Esophagus (tissue), 2 donors: Measurements from ENCODE around the gene CSNK1D. TPM values are rescaled to one million over a fixed set of nuclear protein-coding genes. Genes with fewer than 3 reads are reported as not detected.

ENCODE experiments used
- H3K27ac ChIP-seq, 2 donors: one replicate each; pipeline ENCODE4 v1.5.1; 2013; ENCODE audit warnings: low read depth in 2 of 2, mild to moderate bottlenecking in 2 of 2, inconsistent platforms in 1 of 2, low read length in 1 of 2, moderate library complexity in 1 of 2
- H3K27me3 ChIP-seq, 2 donors: one replicate each; pipeline ENCODE4 v1.6.1; 2013; ENCODE audit warnings: low read length in 2 of 2, control low read depth in 1 of 2, mild to moderate bottlenecking in 1 of 2; ENCODE audit not compliant: insufficient read depth in 2 of 2, control insufficient read depth in 1 of 2
- H3K36me3 ChIP-seq, 2 donors: one replicate each; pipeline ENCODE4 v1.6.1; 2013; ENCODE audit warnings: low read length in 1 of 2; ENCODE audit not compliant: control insufficient read depth in 2 of 2, insufficient read depth in 2 of 2
- H3K4me1 ChIP-seq, 2 donors: one replicate each; pipeline ENCODE4 v1.6.1; 2013; ENCODE audit warnings: low read length in 1 of 2; ENCODE audit not compliant: control insufficient read depth in 2 of 2, insufficient read depth in 2 of 2
- H3K4me3 ChIP-seq, 2 donors: one replicate each; pipeline ENCODE4 v1.5.1; 2013; ENCODE audit warnings: low read length in 2 of 2, mild to moderate bottlenecking in 2 of 2, low read depth in 1 of 2, moderate library complexity in 1 of 2
- H3K9me3 ChIP-seq, 2 donors: one replicate each; pipeline ENCODE4 v1.6.1; 2013; ENCODE audit warnings: mild to moderate bottlenecking in 2 of 2, low read depth in 1 of 2, low read length in 1 of 2, moderate library complexity in 1 of 2; ENCODE audit not compliant: control insufficient read depth in 2 of 2, insufficient read depth in 1 of 2
- WGBS, 2 donors: extraction: QIAGEN DNeasy Blood & Tissue Kit; methylation state at CpG; one replicate each; pipeline ENCODE4 v1.1.7; 2013; 5-methylcytosine and 5-hydroxymethylcytosine counted together
- polyA plus RNA-seq, 2 donors: library from polyadenylated mRNA; stranded (reverse); fragments of 200-250 nt; gene quantifications; one replicate each; pipeline ENCODE4 v1.2.3, GENCODE V29; 2013
- donor health status: healthy with polysubstance abuse.
- donor health status: Bipolar disorder and iron deficiency.

CSNK1D gene
- polyA plus RNA-seq, 2 donors = 63.7 to 79.6 TPM

- Histone ChIP-seq H3K36me3 (no peaks in the 10 kb centered on the region), H3K4me3 (no peak overlapping the region), H3K9me3 (no peaks in the 10 kb centered on the region), H3K27ac (peak overlapping the region; percentile 55 to 91), H3K27me3 (no peaks in the 10 kb centered on the region), H3K4me1 (peaks cover 4 to 31% of the 10 kb centered on the region in 2 donors)
- WGBS, 2 donors = 79 to 84% methylated on average over 25 of the region's 25 CpGs
Observed at GRCh38 chr17:82282239-82283207, 9.0 kb upstream of the CSNK1D start.

GRCh38 chr17:82281502-82282238 lies 8.2 kb upstream of the CSNK1D start:
- H3K27ac ChIP-seq = peak overlapping the region; percentile 55 to 91
- no peaks in the 10 kb centered on the region for H3K9me3 ChIP-seq
- peaks cover 4 to 27% of the 10 kb centered on the region in 2 donors for H3K4me1 ChIP-seq
- peak overlapping the region in 1 of 2 donors; percentile 14 for H3K4me3 ChIP-seq
- no peaks in the 10 kb centered on the region for H3K27me3 ChIP-seq
- 52 to 58% methylated on average over 22 of the region's 22 CpGs for WGBS, 2 donors
- H3K36me3 ChIP-seq = no peaks in the 10 kb centered on the region

- WGBS, 2 donors = 63 to 72% methylated on average over 7 of the region's 7 CpGs
- H3K4me3 ChIP-seq = no peak overlapping the region
- H3K36me3 ChIP-seq = no peaks in the 10 kb centered on the region
- no peaks in the 10 kb centered on the region for H3K27me3 ChIP-seq
- H3K27ac ChIP-seq = no peak overlapping the region
- H3K9me3 ChIP-seq = no peaks in the 10 kb centered on the region
- H3K4me1 ChIP-seq = peaks cover 4 to 27% of the 10 kb centered on the region in 2 donors
Observed at GRCh38 chr17:82281076-82281475, 7.6 kb upstream of the CSNK1D start.

GRCh38 chr17:82280537-82280936 lies 7.0 kb upstream of the CSNK1D start:
- Histone ChIP-seq H3K27me3 (no peaks in the 10 kb centered on the region), H3K27ac (no peak overlapping the region), H3K9me3 (no peaks in the 10 kb centered on the region), H3K4me1 (peaks cover 4 to 27% of the 10 kb centered on the region in 2 donors), H3K4me3 (no peak overlapping the region), H3K36me3 (no peaks in the 10 kb centered on the region)
- WGBS, 2 donors = 93 to 95% methylated on average over 8 of the region's 8 CpGs

- Histone ChIP-seq H3K27me3 (no peaks in the 10 kb centered on the region), H3K27ac (no peak overlapping the region), H3K4me3 (no peak overlapping the region), H3K36me3 (peaks cover 0 to 2% of the 10 kb centered on the region in 2 donors), H3K9me3 (no peaks in the 10 kb centered on the region), H3K4me1 (peaks cover 4 to 33% of the 10 kb centered on the region in 2 donors)
- WGBS, 2 donors = 70 to 86% methylated on average over 16 of the region's 16 CpGs
Observed at GRCh38 chr17:82278786-82279391, 5.4 kb upstream of the CSNK1D start.

GRCh38 chr17:82278308-82278707 lies 4.8 kb upstream of the CSNK1D start:
- Histone ChIP-seq H3K4me1 (peaks cover 4 to 32% of the 10 kb centered on the region in 2 donors), H3K36me3 (peaks cover 0 to 2% of the 10 kb centered on the region in 2 donors), H3K27me3 (no peaks in the 10 kb centered on the region), H3K9me3 (no peaks in the 10 kb centered on the region), H3K27ac (no peak overlapping the region), H3K4me3 (no peak overlapping the region)
- WGBS, 2 donors = 70 to 84% methylated on average over 9 of the region's 9 CpGs

- peaks cover 4 to 27% of the 10 kb centered on the region in 2 donors for H3K4me1 ChIP-seq
- H3K9me3 ChIP-seq = no peaks in the 10 kb centered on the region
- H3K36me3 ChIP-seq = peaks cover 0 to 2% of the 10 kb centered on the region in 2 donors
- H3K27me3 ChIP-seq = no peaks in the 10 kb centered on the region
- WGBS, 2 donors = 68 to 76% methylated on average over 12 of the region's 12 CpGs
- H3K27ac ChIP-seq = no peak overlapping the region
- no peak overlapping the region for H3K4me3 ChIP-seq
Observed at GRCh38 chr17:82277851-82278250, 4.4 kb upstream of the CSNK1D start.

GRCh38 chr17:82276938-82277337 lies 3.4 kb upstream of the CSNK1D start:
- WGBS, 2 donors = 83 to 91% methylated on average over 5 of the region's 5 CpGs
- peaks cover 0 to 3% of the 10 kb centered on the region in 2 donors for H3K36me3 ChIP-seq
- no peak overlapping the region for H3K4me3 ChIP-seq
- no peak overlapping the region for H3K27ac ChIP-seq
- H3K27me3 ChIP-seq = no peaks in the 10 kb centered on the region
- H3K4me1 ChIP-seq = peaks cover 0 to 21% of the 10 kb centered on the region in 2 donors
- H3K9me3 ChIP-seq = no peaks in the 10 kb centered on the region

- Histone ChIP-seq H3K4me3 (no peak overlapping the region), H3K27ac (no peak overlapping the region), H3K4me1 (peaks cover 0 to 17% of the 10 kb centered on the region in 2 donors), H3K27me3 (no peaks in the 10 kb centered on the region), H3K9me3 (no peaks in the 10 kb centered on the region), H3K36me3 (peaks cover 4 to 13% of the 10 kb centered on the region in 2 donors)
- 90 to 91% methylated on average over 14 of the region's 14 CpGs for whole genome bisulfite sequencing, 2 donors
Observed at GRCh38 chr17:82275326-82275725, 1.8 kb upstream of the CSNK1D start.
